Body of pancreas (tissue), 4 donors: ENCODE results near the gene HSF4. TPM values are rescaled to one million over a fixed set of nuclear protein-coding genes. Genes with fewer than 3 reads are reported as not detected.

ENCODE experiments used
- ATAC-seq: fragments of 150-250 bp; one replicate; pipeline ENCODE4 v1.9.1; 2016
- DNase-seq, 4 donors: peaks; one replicate each; pipeline ENCODE4 v3.0.0-alpha.2; 2019
- H3K27ac ChIP-seq, 4 donors: fragments of 200-600 bp; sonication (generic); 1 replicate in 3 of 4; 2 replicates in 1 of 4; pipeline versions ENCODE4 v1.5.1 to v1.6.1; 2016 to 2019; ENCODE audit warnings: mild to moderate bottlenecking in 1 of 4, mixed read lengths in 1 of 4, moderate library complexity in 1 of 4
- H3K27me3 ChIP-seq, 2 donors: fragments of 200-600 bp; sonication (generic); one replicate each; pipeline ENCODE4 v1.6.0; 2016; ENCODE audit warnings: mild to moderate bottlenecking in 1 of 2
- H3K36me3 ChIP-seq, 2 donors: fragments of 200-600 bp; sonication (generic); replicated peaks in 1 of 2; 2 replicates each; pipeline ENCODE4 v1.5.1; 2016; ENCODE audit warnings: low read depth in 2 of 2; ENCODE audit not compliant: insufficient read depth in 1 of 2
- H3K4me1 ChIP-seq: fragments of 200-600 bp; sonication (generic); one replicate; pipeline ENCODE4 v1.6.0; 2016
- H3K4me3 ChIP-seq, 2 donors: fragments of 200-600 bp; sonication (generic); 1 replicate in 1 of 2; 2 replicates in 1 of 2; pipeline ENCODE4 v1.5.1; 2016 to 2019
- H3K9me3 ChIP-seq, 3 donors: fragments of 200-600 bp; sonication (generic); 1 replicate in 2 of 3; 2 replicates in 1 of 3; pipeline ENCODE4 v1.5.1; 2016
- POLR2A ChIP-seq, 3 donors: fragments of 450-650 bp; IDR thresholded peaks; one replicate each; pipeline ENCODE4 v1.6.1; 2016; ENCODE audit warnings: antibody characterized with exemption in 3 of 3, mild to moderate bottlenecking in 2 of 3
- WGBS, 2 donors: methylation state at CpG; one replicate each; pipeline ENCODE4 v1.1.5; 2017; 5-methylcytosine and 5-hydroxymethylcytosine counted together
- intact Hi-C: fragments of 100-400 bp; cut with DNase I; formaldehyde crosslinking; loops from one replicate; pipeline ENCODE4 v1.15.1; 2023
- total RNA-seq, 2 donors: library from RNA; depleted of rRNA; stranded (reverse); fragments of >200 nt; gene quantifications; one replicate each; pipeline ENCODE4 v1.1.0, GENCODE V29; 2016
- TF ChIP-seq, protein P1 (sequence below), 7 experiments: fragments of 450-650 bp in 4 of 7; fragments of 200-600 bp in 3 of 7; sonication (generic) in 3 of 7; IDR thresholded peaks; one replicate each; pipeline ENCODE4 v1.5.1; 2016 to 2019; ENCODE audit warnings: antibody characterized with exemption in 7 of 7

Gene HSF4
- total RNA-seq, 2 donors from 2014 or later = 76.8 to 352 TPM

DNA sequence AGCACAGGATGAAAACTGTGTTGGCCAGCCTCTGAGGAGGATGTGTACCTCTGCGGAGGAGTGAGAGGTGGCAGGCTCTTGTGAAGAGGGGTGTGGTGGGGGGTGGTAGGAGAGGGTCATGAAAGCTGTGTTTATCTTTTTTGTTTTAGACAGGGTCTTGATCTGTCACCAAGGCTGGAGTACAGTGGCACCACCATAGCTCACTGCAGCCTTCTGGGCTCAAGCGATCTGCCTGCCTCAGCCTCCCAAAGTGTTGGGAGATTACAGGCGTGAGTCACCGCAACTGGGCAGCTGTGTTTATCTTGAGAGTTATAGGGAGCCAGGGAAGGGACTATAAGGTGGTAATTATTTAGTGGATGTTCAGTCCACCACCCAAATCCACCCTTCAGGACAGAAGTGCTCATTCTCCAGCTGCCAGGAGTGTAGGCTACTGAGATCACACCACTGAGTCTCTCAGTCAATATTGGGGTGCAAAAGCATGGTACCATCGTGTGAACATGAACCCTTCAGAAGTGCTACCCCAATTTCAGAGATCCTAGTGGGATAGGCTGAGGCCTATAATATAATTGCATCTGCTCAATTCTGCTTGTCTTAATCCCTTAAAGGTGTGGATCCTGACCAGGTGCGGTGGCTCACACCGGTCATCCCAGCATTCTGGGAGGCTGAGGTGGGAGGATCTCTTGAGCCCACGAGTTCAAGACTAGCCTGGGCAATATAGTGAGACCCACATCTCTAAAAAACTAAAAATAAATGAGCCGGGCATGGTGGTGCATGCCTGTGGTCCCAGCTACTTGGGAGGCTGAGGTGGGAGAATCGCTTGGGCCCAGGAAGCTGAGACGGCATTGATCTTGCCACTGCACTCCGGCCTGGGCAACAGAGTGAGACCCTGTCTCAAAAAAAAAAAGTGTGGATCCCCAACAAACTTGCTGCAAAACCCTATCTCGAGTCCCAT lies 26.2 kb downstream of the HSF4 start:
- ATAC-seq (no peak), DNase-seq (no peak)
- H3K27me3 ChIP-seq = no peaks in the 10 kb centered on the region
- peaks cover 28% of the 10 kb centered on the region for H3K4me1 ChIP-seq
- 62 to 66% methylated on average over 13 of the region's 13 CpGs for WGBS, 2 donors
- no peak overlapping the region for H3K4me3 ChIP-seq
- intact Hi-C loops = no loop called here
- no peaks in the 10 kb centered on the region for H3K9me3 ChIP-seq
- TF ChIP-seq POLR2A (IDR thresholded peaks at IDR 0.05) = no peak
- H3K27ac ChIP-seq = no peak overlapping the region
- H3K36me3 ChIP-seq = peaks cover 6% of the 10 kb centered on the region in 2 donors

DNA sequence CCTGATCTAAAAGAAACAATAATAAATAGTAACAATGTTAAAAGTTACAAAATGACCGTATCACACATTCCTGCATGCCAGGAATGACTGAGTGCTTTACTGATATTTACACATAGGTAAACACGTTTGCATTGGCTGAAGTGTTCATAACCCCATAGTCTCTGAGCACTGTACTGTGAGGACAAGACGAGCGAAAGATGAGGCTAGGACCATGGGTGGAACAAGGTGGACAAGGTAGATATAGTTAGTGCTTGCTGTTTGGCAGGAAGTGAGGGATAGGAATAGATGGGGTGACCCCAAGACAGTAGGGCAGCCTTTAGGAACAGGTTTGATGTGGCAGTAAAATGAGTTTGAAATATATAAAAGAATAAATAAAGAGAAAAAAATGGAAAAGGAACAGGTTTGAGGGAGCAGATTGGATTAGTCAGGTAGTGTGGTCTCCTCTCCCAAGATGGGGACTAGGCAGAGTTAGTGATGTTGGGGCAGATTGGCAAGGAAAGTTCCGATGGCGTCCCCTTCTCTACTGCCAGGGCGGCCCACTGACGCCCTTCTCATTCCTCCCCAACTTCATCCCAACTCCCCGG lies 27.0 kb downstream of the HSF4 start:
- Histone ChIP-seq H3K36me3 (peaks cover 12 to 13% of the 10 kb centered on the region in 2 donors), H3K4me3 (no peak overlapping the region), H3K4me1 (peaks cover 24% of the 10 kb centered on the region), H3K27me3 (no peaks in the 10 kb centered on the region), H3K27ac (no peak overlapping the region), H3K9me3 (no peaks in the 10 kb centered on the region)
- WGBS, 2 donors = 6 to 9% methylated on average over 9 of the region's 9 CpGs
- ATAC-seq (no peak), DNase-seq (no peak)
- intact Hi-C loops = no loop called here
- TF ChIP-seq POLR2A (IDR thresholded peaks at IDR 0.05) = no peak
- TF ChIP-seq, protein P1, sequence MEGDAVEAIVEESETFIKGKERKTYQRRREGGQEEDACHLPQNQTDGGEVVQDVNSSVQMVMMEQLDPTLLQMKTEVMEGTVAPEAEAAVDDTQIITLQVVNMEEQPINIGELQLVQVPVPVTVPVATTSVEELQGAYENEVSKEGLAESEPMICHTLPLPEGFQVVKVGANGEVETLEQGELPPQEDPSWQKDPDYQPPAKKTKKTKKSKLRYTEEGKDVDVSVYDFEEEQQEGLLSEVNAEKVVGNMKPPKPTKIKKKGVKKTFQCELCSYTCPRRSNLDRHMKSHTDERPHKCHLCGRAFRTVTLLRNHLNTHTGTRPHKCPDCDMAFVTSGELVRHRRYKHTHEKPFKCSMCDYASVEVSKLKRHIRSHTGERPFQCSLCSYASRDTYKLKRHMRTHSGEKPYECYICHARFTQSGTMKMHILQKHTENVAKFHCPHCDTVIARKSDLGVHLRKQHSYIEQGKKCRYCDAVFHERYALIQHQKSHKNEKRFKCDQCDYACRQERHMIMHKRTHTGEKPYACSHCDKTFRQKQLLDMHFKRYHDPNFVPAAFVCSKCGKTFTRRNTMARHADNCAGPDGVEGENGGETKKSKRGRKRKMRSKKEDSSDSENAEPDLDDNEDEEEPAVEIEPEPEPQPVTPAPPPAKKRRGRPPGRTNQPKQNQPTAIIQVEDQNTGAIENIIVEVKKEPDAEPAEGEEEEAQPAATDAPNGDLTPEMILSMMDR (IDR thresholded peaks at IDR 0.05) = no peak

DNA sequence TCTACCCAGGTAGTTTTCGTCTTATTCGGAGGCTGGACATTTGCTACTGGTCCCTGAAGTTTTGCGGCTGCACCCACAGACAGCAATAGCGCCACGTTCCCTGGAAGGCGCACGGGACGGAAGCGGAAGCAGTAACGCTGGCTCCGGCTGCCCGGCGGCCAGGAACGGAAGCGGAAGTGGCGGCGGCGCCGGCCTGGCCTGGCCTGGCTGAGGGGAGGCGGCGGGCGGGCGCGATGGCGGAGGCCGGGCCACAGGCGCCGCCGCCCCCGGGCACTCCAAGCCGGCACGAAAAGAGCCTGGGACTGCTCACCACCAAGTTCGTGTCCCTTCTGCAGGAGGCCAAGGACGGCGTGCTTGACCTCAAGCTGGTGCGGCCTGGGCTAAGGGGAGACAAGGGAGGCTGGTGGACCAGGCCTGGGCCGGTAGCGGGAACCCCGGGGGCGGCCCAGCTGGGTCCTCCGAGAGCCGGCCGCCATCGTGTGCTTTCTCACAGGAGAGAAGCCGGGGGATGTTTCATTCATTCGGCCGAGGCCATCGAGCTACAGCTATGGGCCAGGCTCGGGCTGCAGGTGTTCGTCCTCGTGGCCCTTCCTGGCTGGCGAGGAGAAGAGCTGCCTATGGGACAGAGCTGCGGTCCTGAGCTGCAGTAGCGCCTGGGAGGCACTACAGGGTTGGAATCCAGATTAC lies 27.6 kb downstream of the HSF4 start, which contains the start of gene E2F4:
Gene E2F4, plus strand, starts transcription at position 161 of the 687 bp plus-strand sequence. Its CDS starts 73 bp downstream, at position 234.
- no peaks in the 10 kb centered on the region for H3K9me3 ChIP-seq
- intact Hi-C loops = no loop called here
- ATAC-seq = peak; percentile 97
- H3K4me3 ChIP-seq = peak within 1 kb of the TSS; percentile 71 to 87
- no peaks in the 10 kb centered on the region for H3K27me3 ChIP-seq
- TF ChIP-seq, protein P1 (IDR thresholded peaks at IDR 0.05) = peak in 3 of 7 experiments; percentile 2 to 30 (median 2)
- peak; percentile 37 to 57 (median 56) for TF ChIP-seq POLR2A (IDR thresholded peaks at IDR 0.05)
- WGBS, 2 donors = 0% methylated on average over 6 to 53 of the region's 54 CpGs
- peak; percentile 90 to 93 (median 92) for DNase-seq
- peak within 1 kb of the TSS; percentile 54 to 76 (median 65) for H3K27ac ChIP-seq
- peaks cover 24% of the 10 kb centered on the region for H3K4me1 ChIP-seq
- H3K36me3 ChIP-seq = peaks cover 12 to 17% of the 10 kb centered on the region in 2 donors

DNA sequence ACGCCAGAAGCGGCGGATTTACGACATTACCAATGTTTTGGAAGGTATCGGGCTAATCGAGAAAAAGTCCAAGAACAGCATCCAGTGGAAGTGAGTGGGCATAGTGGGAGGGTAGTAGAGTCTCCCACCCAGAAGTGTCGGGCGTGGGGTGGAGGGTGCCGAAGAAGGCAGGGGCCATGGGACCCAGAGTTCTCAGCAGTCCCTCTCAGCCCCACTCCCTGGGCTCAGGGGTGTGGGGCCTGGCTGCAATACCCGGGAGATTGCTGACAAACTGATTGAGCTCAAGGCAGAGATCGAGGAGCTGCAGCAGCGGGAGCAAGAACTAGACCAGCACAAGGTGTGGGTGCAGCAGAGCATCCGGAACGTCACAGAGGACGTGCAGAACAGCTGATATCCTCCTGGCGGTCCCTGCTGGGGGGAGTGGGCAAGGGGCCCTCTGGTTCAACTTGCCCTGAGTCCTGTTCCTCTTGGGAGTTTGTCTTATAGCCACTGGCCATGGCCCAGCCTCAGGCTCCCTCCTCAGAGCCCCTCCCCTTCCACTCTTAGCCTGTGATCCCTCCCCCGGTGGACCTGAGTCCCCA lies 28.3 kb downstream of the HSF4 start:
- Histone ChIP-seq H3K4me1 (peaks cover 26% of the 10 kb centered on the region), H3K27ac (peak overlapping the region in 3 of 4 donors; percentile 61 to 76 (median 69)), H3K36me3 (peaks cover 12 to 21% of the 10 kb centered on the region in 2 donors), H3K27me3 (no peaks in the 10 kb centered on the region), H3K4me3 (peak overlapping the region; percentile 71 to 87), H3K9me3 (no peaks in the 10 kb centered on the region)
- intact Hi-C loops = no loop called here
- 10 to 19% methylated on average over 9 to 16 of the region's 17 CpGs for WGBS, 2 donors
- DNase-seq (no peak), ATAC-seq (no peak)
- TF ChIP-seq, protein P1 (IDR thresholded peaks at IDR 0.05) = no peak
- TF ChIP-seq POLR2A (IDR thresholded peaks at IDR 0.05) = no peak
